ENCODE data around the gene PLBD2. TPM values are rescaled to one million over a fixed set of nuclear protein-coding genes. Genes with fewer than 3 reads are reported as not detected.

Gene PLBD2
- total RNA-seq, 1 experiment from 2014 or later = 31.4 TPM

GRCh38 chr12:113391650-113392337 is 33.4 kb downstream of the PLBD2 start:
- Histone ChIP-seq H2AFZ (ENCODE audit: low read length) (no peak overlapping the region), H3K4me1 (ENCODE audit: insufficient read depth, low read length) (no peaks in the 10 kb centered on the region), H2BK120ac (ENCODE audit: low read depth, low read length, poor library complexity, severe bottlenecking) (no peak overlapping the region), H2AK5ac (ENCODE audit: insufficient read length, low read length) (no peak overlapping the region), H3T11ph (ENCODE audit: low read length) (no peak overlapping the region), H3K9me3 (ENCODE audit: control insufficient read depth, low read depth, low read length) (no peaks in the 10 kb centered on the region), H3K4ac (ENCODE audit: low read depth, low read length) (no peak overlapping the region), H3K18ac (ENCODE audit: insufficient read length, low read depth, low read length) (no peak overlapping the region), H3K23ac (ENCODE audit: insufficient read length, low read depth, low read length) (no peak overlapping the region), H3K4me2 (ENCODE audit: insufficient read depth, insufficient read length, low read length) (no peak overlapping the region), H4K8ac (replicated peaks; ENCODE audit: insufficient read length, low read depth, low read length) (no peak overlapping the region), H3K27ac (ENCODE audit: insufficient read length, low read depth, low read length) (no peak overlapping the region), H3K9ac (ENCODE audit: extremely low read depth, insufficient read length, low read length) (no peak overlapping the region), H4K91ac (ENCODE audit: insufficient read length, low read depth, low read length) (no peak overlapping the region), H2BK20ac (ENCODE audit: low read depth, low read length, poor library complexity, severe bottlenecking) (no peak overlapping the region), H2BK12ac (ENCODE audit: insufficient read length, low read depth, low read length) (no peak overlapping the region), H3K56ac (ENCODE audit: insufficient read length, low read depth, low read length) (no peak overlapping the region), H3K79me2 (ENCODE audit: insufficient read depth, low read length) (no peaks in the 10 kb centered on the region), H3K27me3 (ENCODE audit: insufficient read depth, low read length) (no peaks in the 10 kb centered on the region), H3K14ac (ENCODE audit: insufficient read depth, low read length) (no peak overlapping the region), H4K5ac (ENCODE audit: insufficient read length, low read depth, low read length) (no peak overlapping the region), H2BK15ac (ENCODE audit: low read depth, low read length) (no peak overlapping the region), H2BK5ac (ENCODE audit: insufficient read length, low read length) (no peak overlapping the region), H3K79me1 (ENCODE audit: insufficient read depth, low read depth, low read length, poor library complexity, severe bottlenecking) (no peaks in the 10 kb centered on the region), H4K20me1 (ENCODE audit: control insufficient read depth, insufficient read depth, insufficient read length) (no peaks in the 10 kb centered on the region), H3K23me2 (ENCODE audit: insufficient read length, low read depth, low read length, poor library complexity, severe bottlenecking) (no peaks in the 10 kb centered on the region)
- TF ChIP-seq, protein P1, sequence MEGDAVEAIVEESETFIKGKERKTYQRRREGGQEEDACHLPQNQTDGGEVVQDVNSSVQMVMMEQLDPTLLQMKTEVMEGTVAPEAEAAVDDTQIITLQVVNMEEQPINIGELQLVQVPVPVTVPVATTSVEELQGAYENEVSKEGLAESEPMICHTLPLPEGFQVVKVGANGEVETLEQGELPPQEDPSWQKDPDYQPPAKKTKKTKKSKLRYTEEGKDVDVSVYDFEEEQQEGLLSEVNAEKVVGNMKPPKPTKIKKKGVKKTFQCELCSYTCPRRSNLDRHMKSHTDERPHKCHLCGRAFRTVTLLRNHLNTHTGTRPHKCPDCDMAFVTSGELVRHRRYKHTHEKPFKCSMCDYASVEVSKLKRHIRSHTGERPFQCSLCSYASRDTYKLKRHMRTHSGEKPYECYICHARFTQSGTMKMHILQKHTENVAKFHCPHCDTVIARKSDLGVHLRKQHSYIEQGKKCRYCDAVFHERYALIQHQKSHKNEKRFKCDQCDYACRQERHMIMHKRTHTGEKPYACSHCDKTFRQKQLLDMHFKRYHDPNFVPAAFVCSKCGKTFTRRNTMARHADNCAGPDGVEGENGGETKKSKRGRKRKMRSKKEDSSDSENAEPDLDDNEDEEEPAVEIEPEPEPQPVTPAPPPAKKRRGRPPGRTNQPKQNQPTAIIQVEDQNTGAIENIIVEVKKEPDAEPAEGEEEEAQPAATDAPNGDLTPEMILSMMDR (conservative IDR thresholded peaks at IDR 0.05) = no peak
- peaks cover 0 to 16% (median 15%) of the 10 kb centered on the region in 3 experiments; a peak in 4 of 7 replicates for H3K36me3 Mint-ChIP-seq (ENCODE audit: insufficient read depth in 1 of 3, low read depth in 3 of 3)
- WGBS (ENCODE audit: extremely low coverage, insufficient read length, low lambda C conversion rate) = no CpG with 5 or more reads among the region's 9 CpGs
- peaks cover 2 to 6% of the 10 kb centered on the region in 2 experiments; a peak in 3 of 4 replicates for H3K4me1 Mint-ChIP-seq
- H3K27ac Mint-ChIP-seq = no peak overlapping the region
- no peaks in the 10 kb centered on the region for H3K9me3 Mint-ChIP-seq
- no peak for DNase-seq
- no peak overlapping the region for H3K4me3 Mint-ChIP-seq
- peaks cover 6% of the 10 kb centered on the region for H3K27me3 Mint-ChIP-seq (ENCODE audit: low read depth)
